NCI-H2171 treated with DMSO at 0.1 percent for 48 hours (cell line): ENCODE data around the gene ZNF385A.
"Not testable (repeated sequence)": the region's sequence is repeated elsewhere in the genome, so short reads cannot be mapped to it uniquely, and the experiment has no call there.

Experiments used
- DNase-seq: peaks from one replicate; lab custom pipeline; 2025; lab: John Stamatoyannopoulos, UW

ZNF385A gene

GRCh38 chr12:54355104-54355815 is 29.3 kb downstream of the ZNF385A start:
- DNase-seq: no peak

DNA sequence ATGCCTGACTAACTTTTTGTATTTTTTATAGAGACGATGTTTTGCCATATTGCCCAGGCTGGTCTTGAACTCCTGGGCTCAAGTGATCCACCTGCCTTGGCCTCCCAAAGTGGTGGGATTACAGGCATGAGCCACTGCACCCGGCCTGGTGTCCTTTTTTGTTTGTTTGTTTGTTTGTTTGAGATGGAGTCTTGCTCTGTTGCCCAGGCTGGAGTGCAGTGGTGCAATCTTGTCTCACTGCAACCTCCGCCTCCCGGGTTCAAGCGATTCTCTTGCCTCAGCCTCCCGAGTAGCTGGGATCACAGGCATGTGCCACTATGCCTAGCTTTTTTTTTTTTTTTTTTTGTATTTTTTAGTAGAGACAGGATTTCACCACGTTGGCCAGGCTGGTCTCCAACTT is 30.3 kb downstream of the ZNF385A start:
- DNase-seq: not testable (repeated sequence)

GRCh38 chr12:54352891-54353874 is 31.4 kb downstream of the ZNF385A start:
- peak; percentile 76 for DNase-seq

- peak; percentile 75 for DNase-seq
These were observed 32.5 kb downstream of the ZNF385A start for GRCh38 chr12:54352022-54352531.

- DNase-seq: no peak
These were observed 33.2 kb downstream of the ZNF385A start for GRCh38 chr12:54351341-54351740.

DNA sequence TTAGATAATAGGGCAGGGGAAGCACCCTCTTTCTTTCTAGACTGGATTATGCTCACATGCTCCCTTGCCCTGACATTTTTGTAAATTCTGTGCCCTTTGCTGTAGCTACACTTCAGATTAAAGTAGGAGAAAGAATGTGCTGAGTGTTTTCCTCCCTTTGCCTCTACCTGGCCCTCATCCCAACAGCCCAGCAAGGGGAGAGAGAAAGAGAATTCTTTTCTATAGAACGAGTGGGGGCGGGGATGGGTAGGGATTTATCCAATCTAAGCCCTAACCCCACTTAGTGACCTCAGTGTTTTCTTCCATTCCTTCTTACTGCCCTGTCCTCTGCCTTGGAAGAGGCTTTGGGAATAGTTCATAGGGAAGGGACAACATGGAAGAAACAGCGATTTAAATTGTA is 33.8 kb downstream of the ZNF385A start:
- no peak for DNase-seq

GRCh38 chr12:54349679-54350078 is 34.9 kb downstream of the ZNF385A start:
- DNase-seq: peak; percentile 23

- DNase-seq: no peak
These were observed 35.5 kb downstream of the ZNF385A start for GRCh38 chr12:54349036-54349435.

GRCh38 chr12:54341378-54342300 is 42.9 kb downstream of the ZNF385A start:
- DNase-seq: peak; percentile 88

GRCh38 chr12:54340846-54341245 is 43.7 kb downstream of the ZNF385A start:
- DNase-seq: no peak

- no peak for DNase-seq
These were observed 45.7 kb downstream of the ZNF385A start for GRCh38 chr12:54338698-54339296.

GRCh38 chr12:54337854-54338650 is 46.5 kb downstream of the ZNF385A start:
- DNase-seq: no peak

GRCh38 chr12:54337280-54337842 is 47.2 kb downstream of the ZNF385A start:
- DNase-seq: no peak

GRCh38 chr12:54333420-54334034 is 51.0 kb downstream of the ZNF385A start:
- no peak for DNase-seq

DNA sequence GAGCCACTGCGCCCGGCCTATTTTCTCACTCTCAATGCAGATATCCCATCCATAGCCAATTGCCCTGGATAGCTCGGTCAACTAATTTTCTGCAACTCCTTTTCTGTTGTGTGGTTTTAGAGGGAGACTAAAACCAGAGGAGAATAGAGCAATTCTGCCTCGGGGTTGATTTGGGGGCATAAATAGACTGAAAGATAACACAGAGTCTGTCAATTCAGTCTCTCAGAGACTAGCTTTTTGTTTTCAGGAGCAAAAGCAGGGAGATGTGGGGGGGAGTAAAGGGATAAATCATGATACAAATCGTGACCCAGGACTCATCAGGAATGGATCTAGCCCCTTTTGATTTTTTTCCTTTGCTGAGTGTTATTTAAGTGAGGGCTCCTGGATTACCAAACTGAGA is 53.1 kb downstream of the ZNF385A start:
- no peak for DNase-seq

DNA sequence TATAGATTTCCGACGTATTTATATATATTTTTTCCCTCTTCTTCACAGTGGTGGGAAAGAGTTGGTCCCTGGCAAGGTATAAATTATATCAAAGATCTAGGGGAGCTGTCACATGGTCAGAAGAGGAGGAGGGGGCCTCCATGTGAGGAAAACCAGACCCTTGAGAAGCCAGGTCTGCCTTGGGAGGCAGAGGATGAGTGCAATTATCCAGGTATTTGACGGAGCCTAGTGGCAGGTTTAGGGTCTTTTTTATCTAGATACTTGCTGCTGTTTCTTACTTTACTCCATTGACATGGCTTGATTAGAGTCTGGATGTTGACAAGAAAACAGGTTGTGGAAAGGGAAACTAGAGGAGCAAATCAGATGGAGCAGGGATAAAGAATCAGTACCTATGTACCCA is 54.1 kb downstream of the ZNF385A start:
- no peak for DNase-seq

DNA sequence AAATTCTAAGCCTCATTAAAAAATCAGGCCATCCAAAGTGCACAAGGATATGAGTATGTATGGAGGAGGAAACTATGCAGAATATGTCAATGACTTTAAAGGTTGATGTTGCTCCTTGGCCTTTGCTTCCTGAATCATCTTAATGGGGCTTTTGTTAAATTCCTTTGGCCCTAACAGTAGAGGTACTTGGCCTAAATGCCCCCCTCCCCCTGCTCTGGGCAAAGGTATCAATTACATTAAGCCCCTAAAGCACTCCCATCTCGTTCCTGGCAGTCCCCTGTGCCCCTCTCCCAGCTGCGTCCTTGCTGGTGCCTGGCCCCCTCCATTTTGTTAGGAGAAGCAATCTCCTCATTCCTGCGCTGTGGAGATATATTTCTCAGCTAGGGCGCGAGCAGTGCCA is 54.8 kb downstream of the ZNF385A start:
- DNase-seq: no peak

DNA sequence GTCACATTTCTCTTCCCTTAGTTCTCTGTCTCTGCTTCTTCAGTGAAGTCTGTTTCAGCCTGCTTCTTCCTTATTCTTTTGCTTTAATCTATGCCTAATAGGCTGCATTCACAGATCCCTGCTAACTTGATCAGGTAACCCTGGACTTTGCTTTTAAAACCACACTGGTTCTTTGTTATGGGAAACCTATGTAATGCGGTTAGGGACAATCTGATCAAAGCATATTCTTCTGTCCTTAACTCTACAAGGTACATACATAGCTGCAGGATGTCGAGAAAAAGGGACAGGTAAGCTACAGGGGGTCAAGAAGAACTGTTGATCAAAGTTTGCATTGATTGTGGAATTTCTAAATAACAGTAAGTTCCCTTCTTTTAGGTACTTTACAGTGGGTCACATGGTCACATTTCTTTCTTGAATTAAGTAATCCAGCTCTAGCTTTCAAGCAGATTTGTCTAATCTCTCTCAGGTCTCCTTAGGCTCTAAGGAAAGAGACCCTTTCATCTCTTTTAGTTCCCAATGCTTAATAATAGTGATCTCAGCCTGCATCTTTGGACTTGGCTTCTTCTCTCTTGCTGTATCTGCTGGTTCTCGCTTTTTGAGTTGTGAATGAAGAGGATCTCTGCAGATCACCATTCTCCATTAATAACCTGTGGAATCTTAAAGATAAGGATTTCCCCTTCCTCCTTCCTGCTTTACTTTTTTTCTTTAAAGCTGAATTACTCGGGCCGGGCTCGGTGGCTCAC is 55.8 kb downstream of the ZNF385A start:
- DNase-seq: no peak
